Stimulated activated CD8-positive, alpha-beta memory T cell treated with anti-CD3 and anti-CD28 coated beads, Interleukin-2, amount 100 ng/mL, for 1 hour (primary cell): ENCODE measurements around the gene ZBTB44.
"Not testable (repeated sequence)": the region's sequence is repeated elsewhere in the genome, so short reads cannot be mapped to it uniquely, and the experiment has no call there.

Experiments used
- DNase-seq, 2 donors: peaks; one replicate each; pipeline ENCODE4 v3.0.0-alpha.2; 2020; ENCODE audit warnings: low read depth in 2 of 2

Gene ZBTB44

GRCh38 chr11:130198292-130198691, 116.4 kb downstream of the ZBTB44 start:
- DNase-seq, result no peak

DNA sequence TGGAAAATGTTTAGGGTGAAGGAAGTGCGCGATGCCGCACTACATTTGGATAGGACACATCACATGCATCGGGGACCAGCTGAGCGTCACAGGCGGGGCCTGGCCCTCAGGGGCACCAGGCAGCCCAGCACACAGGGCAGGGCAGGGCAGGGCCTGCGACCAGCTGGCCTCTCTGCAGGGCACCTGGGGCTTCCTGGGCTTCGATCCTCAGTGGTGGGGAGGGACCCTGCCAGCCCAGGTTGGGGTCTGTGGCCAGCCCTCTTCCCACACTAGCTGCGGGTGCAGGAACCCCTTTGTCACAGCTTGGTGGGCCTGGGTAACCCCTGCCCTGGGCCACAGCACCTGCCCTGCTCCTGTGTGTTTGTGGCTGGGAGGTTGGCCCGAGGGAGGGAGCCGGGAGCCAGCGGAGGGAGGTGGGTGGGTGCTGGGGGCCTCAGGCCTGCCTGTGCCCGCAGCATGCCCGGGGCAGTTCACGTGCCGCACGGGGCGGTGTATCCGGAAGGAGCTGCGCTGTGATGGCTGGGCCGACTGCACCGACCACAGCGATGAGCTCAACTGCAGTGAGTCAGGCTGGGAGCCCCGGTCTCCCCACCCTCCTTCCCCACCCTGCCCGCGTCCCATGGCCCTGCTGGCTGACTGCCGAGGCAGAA, 117.2 kb downstream of the ZBTB44 start:
- no peak for DNase-seq

GRCh38 chr11:130194241-130195023, 120.3 kb downstream of the ZBTB44 start:
- DNase-seq, result no peak

DNA sequence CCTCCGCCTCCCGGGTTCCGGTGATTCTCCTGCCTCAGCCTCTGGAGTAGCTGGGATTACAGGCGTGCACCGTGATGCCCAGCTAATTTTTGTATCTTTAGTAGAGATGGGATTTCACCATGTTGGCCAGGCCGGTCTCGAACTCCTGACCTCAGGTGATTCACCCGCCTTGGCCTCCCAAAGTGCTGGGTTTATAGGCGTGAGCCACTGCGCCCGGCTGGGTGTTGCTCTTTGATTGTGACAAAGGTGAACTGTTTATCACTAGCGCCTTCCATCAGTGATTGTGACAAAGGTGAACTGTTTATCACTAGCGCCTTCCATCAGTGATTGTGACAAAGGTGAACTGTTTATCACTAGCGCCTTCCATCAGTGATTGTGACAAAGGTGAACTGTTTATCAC, 121.2 kb downstream of the ZBTB44 start:
- not testable (repeated sequence) for DNase-seq

- DNase-seq, result no peak
These were observed 121.9 kb downstream of the ZBTB44 start for GRCh38 chr11:130192845-130193267.

- no peak for DNase-seq
These were observed 122.8 kb downstream of the ZBTB44 start for GRCh38 chr11:130191896-130192295.

DNA sequence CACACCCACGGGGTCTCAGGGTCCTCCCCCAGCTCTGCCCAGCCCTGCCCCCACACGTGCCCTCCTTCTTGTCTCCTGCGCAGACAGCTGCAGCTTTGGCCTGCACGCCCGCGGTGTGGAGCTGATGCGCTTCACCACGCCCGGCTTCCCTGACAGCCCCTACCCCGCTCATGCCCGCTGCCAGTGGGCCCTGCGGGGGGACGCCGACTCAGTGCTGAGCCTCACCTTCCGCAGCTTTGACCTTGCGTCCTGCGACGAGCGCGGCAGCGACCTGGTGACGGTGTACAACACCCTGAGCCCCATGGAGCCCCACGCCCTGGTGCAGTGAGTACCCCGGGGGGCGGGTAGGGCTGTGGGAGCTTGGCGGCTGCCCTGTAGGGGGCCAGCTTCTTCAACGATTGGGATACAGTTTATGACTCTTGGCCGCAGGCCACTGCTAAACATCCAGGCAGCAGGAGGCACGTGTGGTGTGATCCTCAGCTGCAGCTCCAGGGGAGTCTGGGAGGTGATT, 124.3 kb downstream of the ZBTB44 start:
- no peak for DNase-seq

- no peak for DNase-seq
These were observed 125.1 kb downstream of the ZBTB44 start for GRCh38 chr11:130189492-130190210.

GRCh38 chr11:130188585-130189347, 126.0 kb downstream of the ZBTB44 start:
- DNase-seq, result no peak

DNA sequence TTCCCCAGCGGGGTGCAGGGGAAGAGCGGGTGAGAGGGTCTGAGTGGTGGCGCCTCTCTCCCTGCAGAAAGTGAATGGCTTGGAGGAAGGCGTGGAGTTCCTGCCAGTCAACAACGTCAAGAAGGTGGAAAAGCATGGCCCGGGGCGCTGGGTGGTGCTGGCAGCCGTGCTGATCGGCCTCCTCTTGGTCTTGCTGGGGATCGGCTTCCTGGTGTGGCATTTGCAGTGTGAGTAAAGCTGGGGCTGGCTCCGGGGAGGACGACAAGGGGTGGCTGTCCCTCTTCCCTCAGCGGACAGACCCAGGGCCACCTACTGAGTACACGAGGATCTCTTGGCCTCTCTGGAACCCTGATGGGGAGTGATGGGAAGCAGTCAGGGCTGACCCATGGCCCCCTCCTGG, 126.7 kb downstream of the ZBTB44 start:
- DNase-seq, result no peak

GRCh38 chr11:130187096-130187495, 127.6 kb downstream of the ZBTB44 start:
- no peak for DNase-seq

- no peak for DNase-seq
These were observed 130.7 kb downstream of the ZBTB44 start for GRCh38 chr11:130183878-130184610.

- DNase-seq, result no peak
These were observed 133.1 kb downstream of the ZBTB44 start for GRCh38 chr11:130181295-130182272.

DNA sequence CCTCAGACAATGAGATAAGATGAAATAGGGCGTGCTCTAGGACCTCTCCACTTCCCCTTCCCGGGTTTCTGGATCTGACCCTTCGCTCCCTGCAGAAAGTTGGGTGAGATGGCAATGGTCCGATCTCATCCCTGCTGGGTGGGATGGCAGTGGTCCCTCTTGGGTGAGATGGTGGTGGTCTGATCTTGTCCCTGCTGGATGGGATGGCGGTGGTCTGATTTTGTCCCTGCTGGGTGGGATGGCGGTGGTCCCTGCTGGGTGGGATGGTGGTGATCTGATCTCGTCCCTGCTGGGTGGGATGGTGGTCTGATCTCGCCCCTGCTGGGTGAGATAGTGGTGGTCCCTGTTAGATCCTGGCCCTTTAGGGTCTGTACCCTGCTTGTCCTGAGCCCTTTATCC, 133.8 kb downstream of the ZBTB44 start:
- DNase-seq, result no peak

GRCh38 chr11:130180491-130180890, 134.2 kb downstream of the ZBTB44 start:
- DNase-seq, result no peak

GRCh38 chr11:130179396-130180306, 135.1 kb downstream of the ZBTB44 start:
- DNase-seq, result no peak

- no peak for DNase-seq
These were observed 136.0 kb downstream of the ZBTB44 start for GRCh38 chr11:130178441-130179339.

- DNase-seq, result no peak
These were observed 136.9 kb downstream of the ZBTB44 start for GRCh38 chr11:130177782-130178181.
